ENCODE measurements around the gene LPAR3.

Gene LPAR3

GRCh38 chr1:84802567-84803232 lies 90.3 kb downstream of the LPAR3 start:
- no peak overlapping the region for H3K4me3 ChIP-seq (ENCODE audit: low read length in 2 of 2)
- no peaks in the 10 kb centered on the region for H3K27me3 ChIP-seq (ENCODE audit: control insufficient read depth in 2 of 2, insufficient read depth in 2 of 2, low read length in 2 of 2)
- no peaks in the 10 kb centered on the region for H3K9me3 ChIP-seq (ENCODE audit: control insufficient read depth in 2 of 2, low read length in 2 of 2)
- H3K36me3 ChIP-seq (ENCODE audit: control insufficient read depth in 2 of 2, insufficient read depth in 2 of 2, low read length in 2 of 2), result no peaks in the 10 kb centered on the region
- peaks cover 6 to 13% of the 10 kb centered on the region in 2 donors for H3K4me1 ChIP-seq (ENCODE audit: control insufficient read depth in 2 of 2, insufficient read depth in 2 of 2, low read length in 2 of 2)
- H3K9ac ChIP-seq (ENCODE audit: low read depth in 1 of 2, low read length in 2 of 2), result no peak overlapping the region
- H3K27ac ChIP-seq (ENCODE audit: low read depth in 2 of 2, low read length in 2 of 2), result no peak overlapping the region

GRCh38 chr1:84800090-84801073 lies 92.6 kb downstream of the LPAR3 start:
- Histone ChIP-seq H3K27me3 (ENCODE audit: control insufficient read depth in 2 of 2, insufficient read depth in 2 of 2, low read length in 2 of 2) (no peaks in the 10 kb centered on the region), H3K4me3 (ENCODE audit: low read length in 2 of 2) (no peak overlapping the region), H3K27ac (ENCODE audit: low read depth in 2 of 2, low read length in 2 of 2) (no peak overlapping the region), H3K4me1 (ENCODE audit: control insufficient read depth in 2 of 2, insufficient read depth in 2 of 2, low read length in 2 of 2) (peaks cover 6 to 13% of the 10 kb centered on the region in 2 donors), H3K9ac (ENCODE audit: low read depth in 1 of 2, low read length in 2 of 2) (no peak overlapping the region), H3K36me3 (ENCODE audit: control insufficient read depth in 2 of 2, insufficient read depth in 2 of 2, low read length in 2 of 2) (no peaks in the 10 kb centered on the region), H3K9me3 (ENCODE audit: control insufficient read depth in 2 of 2, low read length in 2 of 2) (no peaks in the 10 kb centered on the region)

- Histone ChIP-seq H3K4me1 (ENCODE audit: control insufficient read depth in 2 of 2, insufficient read depth in 2 of 2, low read length in 2 of 2) (no peaks in the 10 kb centered on the region), H3K27ac (ENCODE audit: low read depth in 2 of 2, low read length in 2 of 2) (no peak overlapping the region), H3K36me3 (ENCODE audit: control insufficient read depth in 2 of 2, insufficient read depth in 2 of 2, low read length in 2 of 2) (no peaks in the 10 kb centered on the region), H3K9ac (ENCODE audit: low read depth in 1 of 2, low read length in 2 of 2) (no peak overlapping the region), H3K9me3 (ENCODE audit: control insufficient read depth in 2 of 2, low read length in 2 of 2) (peaks cover 0 to under 1% of the 10 kb centered on the region in 2 donors), H3K27me3 (ENCODE audit: control insufficient read depth in 2 of 2, insufficient read depth in 2 of 2, low read length in 2 of 2) (no peaks in the 10 kb centered on the region), H3K4me3 (ENCODE audit: low read length in 2 of 2) (no peak overlapping the region)
Measured at GRCh38 chr1:84797603-84798002, 95.4 kb downstream of the LPAR3 start.

- Histone ChIP-seq H3K9me3 (ENCODE audit: control insufficient read depth in 2 of 2, low read length in 2 of 2) (peaks cover 0 to 4% of the 10 kb centered on the region in 2 donors), H3K27ac (ENCODE audit: low read depth in 2 of 2, low read length in 2 of 2) (no peak overlapping the region), H3K4me3 (ENCODE audit: low read length in 2 of 2) (no peak overlapping the region), H3K27me3 (ENCODE audit: control insufficient read depth in 2 of 2, insufficient read depth in 2 of 2, low read length in 2 of 2) (no peaks in the 10 kb centered on the region), H3K4me1 (ENCODE audit: control insufficient read depth in 2 of 2, insufficient read depth in 2 of 2, low read length in 2 of 2) (no peaks in the 10 kb centered on the region), H3K36me3 (ENCODE audit: control insufficient read depth in 2 of 2, insufficient read depth in 2 of 2, low read length in 2 of 2) (no peaks in the 10 kb centered on the region), H3K9ac (ENCODE audit: low read depth in 1 of 2, low read length in 2 of 2) (no peak overlapping the region)
Measured at GRCh38 chr1:84795966-84796600, 96.9 kb downstream of the LPAR3 start.

DNA sequence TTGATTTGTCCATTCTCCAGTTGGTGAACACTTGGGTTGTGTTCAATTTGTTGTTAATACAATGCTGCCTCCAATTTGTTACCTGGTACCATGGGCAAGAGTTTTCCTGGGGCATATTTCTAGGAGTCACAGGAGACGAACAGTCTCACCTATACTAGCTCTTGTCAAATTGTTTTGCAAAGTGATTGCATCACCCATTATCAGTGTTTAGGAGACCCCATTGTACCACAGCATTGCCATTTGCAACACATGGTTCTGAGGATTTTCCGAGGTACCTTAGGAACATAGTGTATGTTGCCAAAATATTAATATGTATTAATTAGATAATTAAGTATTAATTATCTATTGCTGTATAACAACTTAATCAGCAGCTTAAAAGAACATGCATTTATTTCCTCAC lies 97.8 kb downstream of the LPAR3 start:
- no peaks in the 10 kb centered on the region for H3K4me1 ChIP-seq (ENCODE audit: control insufficient read depth in 2 of 2, insufficient read depth in 2 of 2, low read length in 2 of 2)
- H3K4me3 ChIP-seq (ENCODE audit: low read length in 2 of 2), result no peak overlapping the region
- H3K9me3 ChIP-seq (ENCODE audit: control insufficient read depth in 2 of 2, low read length in 2 of 2), result peaks cover 0 to 4% of the 10 kb centered on the region in 2 donors
- no peak overlapping the region for H3K9ac ChIP-seq (ENCODE audit: low read depth in 1 of 2, low read length in 2 of 2)
- no peak overlapping the region for H3K27ac ChIP-seq (ENCODE audit: low read depth in 2 of 2, low read length in 2 of 2)
- H3K27me3 ChIP-seq (ENCODE audit: control insufficient read depth in 2 of 2, insufficient read depth in 2 of 2, low read length in 2 of 2), result no peaks in the 10 kb centered on the region
- no peaks in the 10 kb centered on the region for H3K36me3 ChIP-seq (ENCODE audit: control insufficient read depth in 2 of 2, insufficient read depth in 2 of 2, low read length in 2 of 2)

DNA sequence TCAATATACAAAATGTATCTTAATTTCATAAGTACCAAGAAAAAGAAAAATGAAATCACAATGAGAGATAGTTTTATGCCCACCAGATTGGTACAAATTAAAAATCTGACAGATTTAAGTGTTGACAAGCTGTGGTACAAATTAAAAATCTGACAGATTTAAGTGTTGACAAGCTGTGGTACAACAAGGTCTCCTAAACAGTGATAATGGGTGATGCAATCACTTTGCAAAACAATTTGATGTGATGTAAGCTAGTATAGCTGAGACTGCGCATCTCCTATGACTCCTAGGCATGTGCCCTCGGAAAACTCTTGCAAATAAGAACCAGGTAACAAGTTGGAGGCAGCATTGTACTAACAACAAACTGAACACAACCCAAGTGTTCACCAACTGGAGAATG lies 100.6 kb downstream of the LPAR3 start:
- H3K4me1 ChIP-seq (ENCODE audit: control insufficient read depth in 2 of 2, insufficient read depth in 2 of 2, low read length in 2 of 2), result no peaks in the 10 kb centered on the region
- no peaks in the 10 kb centered on the region for H3K36me3 ChIP-seq (ENCODE audit: control insufficient read depth in 2 of 2, insufficient read depth in 2 of 2, low read length in 2 of 2)
- no peak overlapping the region for H3K27ac ChIP-seq (ENCODE audit: low read depth in 2 of 2, low read length in 2 of 2)
- H3K9ac ChIP-seq (ENCODE audit: low read depth in 1 of 2, low read length in 2 of 2), result no peak overlapping the region
- no peak overlapping the region for H3K4me3 ChIP-seq (ENCODE audit: low read length in 2 of 2)
- H3K27me3 ChIP-seq (ENCODE audit: control insufficient read depth in 2 of 2, insufficient read depth in 2 of 2, low read length in 2 of 2), result no peaks in the 10 kb centered on the region
- peaks cover 0 to 4% of the 10 kb centered on the region in 2 donors for H3K9me3 ChIP-seq (ENCODE audit: control insufficient read depth in 2 of 2, low read length in 2 of 2)

DNA sequence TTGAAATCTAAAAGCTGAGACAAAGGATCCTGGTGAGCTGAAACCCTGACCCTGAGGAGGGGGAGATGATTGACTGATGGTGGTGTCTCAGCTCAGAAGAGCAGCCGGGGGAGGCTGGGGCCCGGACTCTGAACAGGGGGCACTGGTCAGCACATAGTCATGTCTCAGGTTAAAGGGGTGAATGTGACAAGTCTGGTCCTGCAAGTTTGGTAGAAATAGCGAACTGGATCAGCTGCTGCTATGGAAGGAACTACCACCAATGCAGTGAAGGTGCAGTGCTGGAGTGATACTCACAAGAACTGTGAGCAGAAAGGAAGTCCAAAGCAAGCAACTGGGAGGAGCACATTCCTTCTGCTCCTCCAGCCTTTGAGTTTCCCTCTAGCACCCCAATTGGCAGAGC lies 104.0 kb downstream of the LPAR3 start:
- Histone ChIP-seq H3K9me3 (ENCODE audit: control insufficient read depth in 2 of 2, low read length in 2 of 2) (peaks cover 0 to 4% of the 10 kb centered on the region in 2 donors), H3K36me3 (ENCODE audit: control insufficient read depth in 2 of 2, insufficient read depth in 2 of 2, low read length in 2 of 2) (no peaks in the 10 kb centered on the region), H3K27ac (ENCODE audit: low read depth in 2 of 2, low read length in 2 of 2) (no peak overlapping the region), H3K9ac (ENCODE audit: low read depth in 1 of 2, low read length in 2 of 2) (no peak overlapping the region), H3K4me1 (ENCODE audit: control insufficient read depth in 2 of 2, insufficient read depth in 2 of 2, low read length in 2 of 2) (no peaks in the 10 kb centered on the region), H3K4me3 (ENCODE audit: low read length in 2 of 2) (no peak overlapping the region), H3K27me3 (ENCODE audit: control insufficient read depth in 2 of 2, insufficient read depth in 2 of 2, low read length in 2 of 2) (no peaks in the 10 kb centered on the region)

GRCh38 chr1:84785271-84786036 lies 107.6 kb downstream of the LPAR3 start:
- Histone ChIP-seq H3K27ac (ENCODE audit: low read depth in 2 of 2, low read length in 2 of 2) (no peak overlapping the region), H3K27me3 (ENCODE audit: control insufficient read depth in 2 of 2, insufficient read depth in 2 of 2, low read length in 2 of 2) (no peaks in the 10 kb centered on the region), H3K9me3 (ENCODE audit: control insufficient read depth in 2 of 2, low read length in 2 of 2) (no peaks in the 10 kb centered on the region), H3K36me3 (ENCODE audit: control insufficient read depth in 2 of 2, insufficient read depth in 2 of 2, low read length in 2 of 2) (no peaks in the 10 kb centered on the region), H3K4me1 (ENCODE audit: control insufficient read depth in 2 of 2, insufficient read depth in 2 of 2, low read length in 2 of 2) (no peaks in the 10 kb centered on the region), H3K9ac (ENCODE audit: low read depth in 1 of 2, low read length in 2 of 2) (no peak overlapping the region), H3K4me3 (ENCODE audit: low read length in 2 of 2) (no peak overlapping the region)

GRCh38 chr1:84782881-84783280 lies 110.1 kb downstream of the LPAR3 start:
- no peaks in the 10 kb centered on the region for H3K27me3 ChIP-seq (ENCODE audit: control insufficient read depth in 2 of 2, insufficient read depth in 2 of 2, low read length in 2 of 2)
- H3K4me1 ChIP-seq (ENCODE audit: control insufficient read depth in 2 of 2, insufficient read depth in 2 of 2, low read length in 2 of 2), result no peaks in the 10 kb centered on the region
- no peak overlapping the region for H3K4me3 ChIP-seq (ENCODE audit: low read length in 2 of 2)
- H3K9me3 ChIP-seq (ENCODE audit: control insufficient read depth in 2 of 2, low read length in 2 of 2), result no peaks in the 10 kb centered on the region
- no peak overlapping the region for H3K9ac ChIP-seq (ENCODE audit: low read depth in 1 of 2, low read length in 2 of 2)
- no peak overlapping the region for H3K27ac ChIP-seq (ENCODE audit: low read depth in 2 of 2, low read length in 2 of 2)
- no peaks in the 10 kb centered on the region for H3K36me3 ChIP-seq (ENCODE audit: control insufficient read depth in 2 of 2, insufficient read depth in 2 of 2, low read length in 2 of 2)
